NOMO-1 treated with dmso at 0.1 percent for 144 hours (cell line): ENCODE data around the gene ARL16.
A peak's percentile ranks its signal among the peaks of the same experiment; 100 is the strongest.

Source experiments
- DNase-seq: peaks from one replicate; lab custom pipeline; 2025; ENCODE audit not compliant: unreplicated experiment; lab: John Stamatoyannopoulos, UW

The ARL16 gene

DNA sequence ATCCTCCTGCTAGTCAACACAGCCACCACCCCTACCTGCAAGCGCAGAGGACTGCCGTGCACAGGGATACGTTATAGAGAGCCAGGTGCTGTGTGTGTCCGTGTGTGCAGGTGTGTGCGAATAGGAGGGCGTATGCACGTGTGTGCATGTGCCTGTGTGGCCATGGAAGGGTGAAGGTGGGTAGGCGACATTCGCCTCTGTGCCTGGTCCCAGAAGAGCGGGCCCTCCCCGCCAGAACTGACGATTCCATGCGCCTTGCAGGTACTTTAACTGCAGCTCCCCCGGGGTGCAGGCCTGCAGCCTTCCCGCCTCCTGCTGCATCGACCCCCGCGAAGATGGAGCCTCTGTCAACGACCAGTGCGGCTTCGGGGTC, 36.0 kb downstream of the ARL16 start:
- no peak for DNase-seq

DNA sequence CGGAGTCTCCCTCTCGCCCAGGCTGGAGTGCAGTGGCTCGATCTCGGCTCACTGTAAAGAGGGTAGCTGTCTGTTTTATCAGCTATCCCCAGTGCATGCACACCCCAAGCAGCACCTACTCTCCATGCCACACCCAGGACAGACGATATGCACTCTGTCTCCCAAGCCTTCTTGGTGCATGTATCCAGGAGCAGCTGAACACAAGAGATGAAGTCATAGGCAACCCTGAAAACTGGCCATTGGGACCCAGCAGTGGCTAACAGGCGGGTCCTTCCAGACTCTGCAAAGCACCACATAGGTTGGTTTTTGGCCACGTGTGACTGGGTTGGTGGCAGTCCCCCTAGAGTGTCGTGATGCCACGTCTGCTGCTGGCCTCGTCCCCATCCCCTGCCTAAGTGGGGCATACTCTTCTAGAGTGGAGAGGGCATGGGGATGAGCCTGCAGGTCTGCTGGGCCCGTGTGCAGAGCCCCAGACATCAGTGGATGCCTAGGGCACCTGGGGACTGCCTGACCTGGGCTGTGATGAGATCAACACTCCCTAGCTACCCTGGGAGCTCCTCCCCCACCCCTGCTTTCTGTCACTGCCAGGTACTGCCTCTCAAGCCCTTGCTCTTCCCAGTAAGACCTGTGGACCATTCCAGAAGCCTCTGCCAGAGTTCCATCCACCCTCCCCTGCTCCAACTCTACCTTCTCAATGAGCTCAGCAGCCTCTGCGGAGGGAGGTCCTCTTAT, 36.6 kb downstream of the ARL16 start:
- no peak for DNase-seq

DNA sequence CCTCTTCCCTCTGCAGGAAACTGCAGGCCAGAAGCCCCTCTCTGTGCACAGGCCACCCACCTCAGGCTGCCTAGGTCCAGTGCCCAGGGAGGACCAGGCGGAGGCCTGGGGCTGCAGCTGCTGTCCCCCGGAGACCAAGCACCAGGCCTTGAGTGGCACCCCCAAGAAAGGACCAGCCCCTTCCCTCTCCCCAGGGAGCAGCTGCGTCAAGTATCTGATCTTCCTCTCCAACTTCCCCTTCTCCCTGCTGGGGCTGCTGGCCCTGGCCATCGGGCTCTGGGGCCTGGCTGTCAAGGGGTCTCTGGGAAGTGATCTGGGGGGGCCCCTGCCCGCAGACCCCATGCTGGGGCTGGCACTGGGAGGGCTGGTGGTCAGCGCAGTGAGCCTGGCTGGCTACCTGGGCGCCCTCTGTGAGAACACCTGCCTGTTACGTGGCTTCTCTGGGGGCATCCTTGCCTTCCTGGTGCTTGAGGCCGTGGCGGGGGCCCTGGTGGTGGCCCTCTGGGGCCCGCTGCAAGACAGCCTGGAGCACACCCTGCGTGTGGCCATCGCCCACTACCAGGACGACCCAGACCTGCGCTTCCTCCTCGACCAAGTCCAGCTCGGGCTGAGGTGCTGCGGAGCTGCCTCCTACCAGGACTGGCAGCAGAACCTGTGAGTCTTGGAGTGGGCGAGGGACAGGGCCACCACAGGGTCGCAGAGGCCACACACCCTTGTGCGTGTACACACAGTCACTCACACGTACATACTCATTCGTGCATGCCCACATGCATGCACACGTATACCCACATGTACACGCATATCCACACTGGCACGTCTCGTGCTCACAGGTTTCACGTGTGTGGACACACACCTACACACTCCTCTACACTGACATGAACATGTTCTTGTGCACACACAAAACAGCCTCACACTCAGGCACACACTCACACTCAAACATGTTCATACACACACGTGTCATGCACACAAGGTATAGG, 38.3 kb downstream of the ARL16 start:
- DNase-seq, result no peak

DNA sequence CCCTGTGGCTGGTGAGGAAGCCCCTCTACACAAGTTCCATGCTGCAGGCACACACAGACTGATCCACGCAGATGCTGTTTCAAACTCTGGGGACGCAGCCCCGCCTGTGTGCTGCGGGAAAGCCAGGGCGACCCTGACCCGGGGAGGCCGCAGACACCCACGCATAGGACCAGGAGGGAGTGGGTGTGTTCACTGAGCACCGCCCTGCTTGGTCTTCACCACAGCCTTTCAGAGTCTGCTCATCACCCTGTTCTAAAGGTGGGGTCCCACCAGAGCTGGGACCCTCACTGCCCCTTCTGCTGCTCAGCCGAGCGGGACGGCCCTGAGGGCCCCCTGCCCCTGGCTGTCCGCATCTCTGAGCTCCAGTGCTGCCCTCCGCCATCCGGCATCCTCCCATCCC, 39.1 kb downstream of the ARL16 start:
- DNase-seq, result no peak

DNA sequence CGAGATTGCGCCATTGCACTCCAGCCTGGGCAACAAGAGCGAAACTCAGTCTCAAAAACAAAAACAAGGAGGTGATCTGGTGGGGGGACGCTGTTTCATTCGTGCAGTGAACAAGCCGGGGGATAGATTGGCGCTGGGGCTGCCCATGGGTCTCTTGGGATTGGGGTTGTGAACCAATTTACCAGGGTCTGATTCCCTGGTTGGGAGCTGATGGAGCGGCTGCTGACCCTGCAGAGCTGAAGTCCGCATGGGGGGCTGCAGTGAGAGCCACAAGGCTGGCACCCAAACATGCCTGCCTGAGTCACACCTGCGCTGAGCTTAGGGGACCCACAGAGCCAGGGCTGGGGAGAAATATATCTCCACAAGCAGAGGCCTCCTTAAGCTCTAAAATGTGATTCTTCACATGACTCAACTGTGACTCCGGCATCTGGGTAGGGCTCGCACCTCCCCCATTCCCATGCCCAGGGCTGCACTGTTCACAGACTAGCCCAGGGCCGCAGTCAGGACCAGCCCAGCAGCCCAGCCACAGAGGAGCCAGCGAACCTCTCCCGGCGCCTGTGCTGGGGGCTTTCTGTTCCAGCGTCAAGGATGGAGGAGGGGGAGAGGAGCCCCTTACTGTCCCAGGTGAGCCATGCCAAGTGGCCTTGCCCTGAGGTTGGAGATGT, 41.6 kb downstream of the ARL16 start:
- no peak for DNase-seq

DNA sequence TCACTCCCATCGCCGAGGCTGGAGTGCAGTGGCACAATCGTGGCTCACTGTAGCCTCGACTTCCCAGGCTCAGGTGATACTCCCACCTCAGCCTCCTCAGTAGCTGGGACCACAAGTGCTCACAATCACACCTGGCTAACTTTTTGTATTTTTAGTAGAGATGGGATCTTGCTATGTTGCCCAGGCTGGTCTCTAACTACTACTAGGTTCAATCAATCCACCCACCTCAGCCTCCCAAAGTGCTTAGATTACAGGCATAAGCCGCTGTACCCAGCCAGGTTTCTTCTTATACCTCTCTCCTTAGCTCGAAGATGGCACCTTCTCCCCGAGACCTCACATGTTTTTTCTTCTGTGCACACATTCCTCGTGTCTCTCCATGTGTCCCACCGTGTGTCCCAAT, 43.6 kb downstream of the ARL16 start:
- DNase-seq, result no peak

DNA sequence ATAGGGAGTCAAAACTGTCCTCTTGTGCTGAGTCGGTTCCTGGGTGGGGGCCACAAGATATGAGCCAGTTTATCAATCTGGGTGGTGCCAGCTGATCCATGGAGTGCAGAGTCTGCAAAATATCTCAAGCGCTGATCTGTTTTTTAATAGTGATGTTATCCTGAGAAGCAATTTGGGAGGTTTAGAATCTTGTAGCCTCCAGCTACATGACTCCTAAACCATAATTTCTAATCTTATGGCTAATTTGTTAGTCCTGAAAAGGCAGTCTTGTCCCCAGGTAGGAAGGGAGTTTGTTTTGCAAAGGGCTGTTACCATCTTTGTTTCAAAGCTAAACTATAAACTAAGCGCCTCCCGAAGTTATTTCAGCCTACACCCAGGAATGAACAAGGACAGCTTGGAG, 44.9 kb downstream of the ARL16 start:
- DNase-seq, result no peak

DNA sequence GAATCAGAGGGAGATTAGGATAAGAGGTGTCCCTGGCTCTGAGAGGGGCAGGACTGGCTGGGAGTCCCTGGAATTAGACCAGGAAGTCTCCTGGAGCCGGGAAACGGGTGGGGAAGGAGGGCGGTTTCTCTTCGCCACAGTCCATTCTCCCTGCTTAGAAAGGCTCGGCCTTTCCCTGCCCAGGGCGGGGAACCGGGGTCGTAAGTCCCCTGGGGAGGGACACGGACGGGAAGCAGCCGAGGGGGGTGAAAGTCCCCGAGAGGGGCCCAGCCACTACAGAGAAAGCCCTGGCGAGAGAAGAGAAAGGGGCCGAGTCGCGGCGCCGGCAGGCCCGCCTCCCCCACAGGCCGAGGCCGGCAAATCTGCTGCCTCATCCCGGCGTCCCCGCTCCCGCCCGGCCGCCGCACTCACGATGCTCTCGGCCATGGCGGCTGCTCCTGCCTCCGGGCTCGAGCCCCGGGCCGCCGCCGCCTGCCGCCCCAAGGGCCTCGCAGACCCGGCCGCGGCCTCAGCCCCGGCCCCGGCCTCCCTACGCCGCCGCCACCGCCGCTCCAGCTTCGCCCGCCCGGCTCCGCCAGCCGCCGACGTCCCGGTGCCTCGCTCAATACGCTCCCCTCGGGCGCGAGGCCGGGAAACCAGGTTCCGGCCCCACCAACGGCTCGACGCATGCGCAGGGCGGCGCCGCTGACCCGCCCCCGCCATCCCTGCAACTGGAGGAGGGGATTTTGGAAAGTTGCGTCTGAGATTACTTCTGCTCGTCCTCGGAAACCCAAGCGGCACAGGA, 46.9 kb downstream of the ARL16 start, which contains the start of the genes NPLOC4 and TSPAN10:
TSS of gene NPLOC4 (minus strand) at position 608 of the 784 bp plus-strand sequence. CDS start at position 426, 182 bp downstream.
TSS of gene TSPAN10 (plus strand) at position 692 of the 784 bp plus-strand sequence. CDS start 5,217 bp downstream, outside the sequence.
- DNase-seq, result peak; percentile 61

DNA sequence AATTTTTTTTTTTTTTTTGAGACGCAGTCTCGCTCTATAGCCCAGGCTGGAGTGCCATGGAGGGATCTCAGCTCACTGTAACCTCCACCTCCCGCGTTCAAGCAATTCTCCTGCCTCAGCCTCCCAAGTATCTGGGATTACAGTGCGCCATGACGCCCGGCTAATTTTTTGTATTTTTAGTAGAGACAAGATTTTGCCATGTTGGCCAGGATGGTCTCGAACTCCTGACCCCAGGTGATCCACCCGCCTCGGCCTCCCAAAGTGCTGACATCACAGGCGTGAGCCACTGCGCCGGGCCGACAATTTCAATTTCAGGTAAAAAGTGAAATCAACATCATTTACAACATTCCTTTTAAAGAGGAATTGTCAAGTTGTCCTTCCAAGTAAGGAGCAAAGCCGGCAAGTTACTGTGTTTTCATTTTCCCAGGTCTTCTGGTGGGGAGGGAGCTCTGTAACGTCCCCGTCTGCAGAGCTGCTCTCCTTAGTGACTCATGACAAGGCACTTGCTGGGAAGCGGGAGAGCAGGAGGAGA, 47.6 kb downstream of the ARL16 start:
- DNase-seq, result no peak

DNA sequence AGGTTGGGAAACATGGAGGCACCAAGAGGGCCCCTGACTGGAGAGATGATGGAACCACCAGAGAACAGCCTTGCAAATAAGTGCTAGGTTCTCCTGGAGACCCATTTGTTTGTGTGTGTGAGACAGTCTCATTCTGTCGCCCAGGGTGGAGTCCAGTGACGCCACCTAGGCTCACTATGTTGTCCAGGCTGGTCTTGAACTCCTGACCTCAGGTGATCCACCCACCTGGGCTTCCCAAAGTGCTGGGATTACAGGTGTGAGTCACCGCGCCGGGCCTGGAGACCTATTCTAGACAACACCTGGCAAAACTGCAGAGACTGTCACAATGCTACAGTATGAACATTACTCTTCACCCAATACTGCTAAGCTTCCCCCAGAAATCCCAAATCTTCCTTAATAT, 48.2 kb downstream of the ARL16 start:
- no peak for DNase-seq

DNA sequence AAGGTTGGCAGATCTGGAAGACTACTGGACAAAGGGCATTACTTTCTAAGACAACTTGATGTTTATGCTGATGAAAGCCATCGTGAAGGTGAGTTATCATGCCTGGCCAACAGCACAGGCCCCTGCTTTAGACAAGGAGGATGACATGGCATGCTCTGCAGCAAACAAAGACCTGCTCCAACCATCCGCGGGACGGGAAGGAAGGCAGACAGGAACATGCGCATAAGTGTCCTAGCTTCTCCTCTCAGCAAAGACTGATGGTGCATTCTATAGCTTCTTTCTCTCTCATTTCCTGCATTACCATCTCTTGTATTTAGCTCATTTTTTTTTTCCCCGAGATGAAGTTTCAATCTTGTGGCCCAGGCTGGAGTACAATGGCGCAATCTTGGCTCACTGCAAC, 52.1 kb downstream of the ARL16 start:
- no peak for DNase-seq
